OCI-LY3 (cell line): Measurements from ENCODE around the gene NKX1-2.

ENCODE experiments used
- CTCF ChIP-seq: fragments of 200-600, 300-600 bp; sonication (generic); IDR thresholded peaks from 2 replicates; pipeline ENCODE4 v1.5.1; 2014; ENCODE audit warnings: antibody characterized with exemption, low read length, low read depth
- EZH2phosphoT487 ChIP-seq: fragments of 200-600 bp; shearing (Covaris generic); IDR thresholded peaks from 2 replicates; pipeline ENCODE4 v1.6.1; 2018; ENCODE audit warnings: antibody characterized with exemption, mixed run types, low read depth

- no peak for TF ChIP-seq CTCF
- TF ChIP-seq EZH2phosphoT487, result no peak
Measured at GRCh38 chr10:124464028-124464965, 14.5 kb upstream of the NKX1-2 start.
